HAP-1 (cell line): ENCODE data around the gene OR8B4.
"Not testable (repeated sequence)": the region's sequence is repeated elsewhere in the genome, so short reads cannot be mapped to it uniquely, and the experiment has no call there.

Experiments used
- DNase-seq, 2 experiments: peaks; one replicate each; pipeline ENCODE4 v3.0.0-alpha.2; 2016 to 2020; ENCODE audit warnings: low spot score in 2 of 2
- H3K27me3 ChIP-seq: fragments of 250-450 bp; sonication (Bioruptor Pico); 2 replicates; pipeline ENCODE4 v1.5.1; 2020; ENCODE audit warnings: low read depth, mild to moderate bottlenecking, moderate library complexity
- H3K36me3 ChIP-seq: fragments of 250-450 bp; sonication (Bioruptor Pico); replicated peaks from 2 replicates; pipeline ENCODE4 v1.5.1; 2020; ENCODE audit warnings: mild to moderate bottlenecking
- H3K4me1 ChIP-seq: fragments of 250-450 bp; sonication (Bioruptor Pico); 2 replicates; pipeline ENCODE4 v1.5.1; 2020; ENCODE audit warnings: mild to moderate bottlenecking
- H3K4me3 ChIP-seq: fragments of 250-450 bp; sonication (Bioruptor Pico); 2 replicates; pipeline ENCODE4 v1.5.1; 2020; ENCODE audit warnings: mild to moderate bottlenecking, moderate library complexity
- H3K9me3 ChIP-seq: fragments of 250-450 bp; sonication (Bioruptor Pico); 2 replicates; pipeline ENCODE4 v1.5.1; 2020; ENCODE audit warnings: mild to moderate bottlenecking, moderate library complexity
- in situ Hi-C: fragments of 300-500 bp; cut with MboI; formaldehyde crosslinking; loops from 3 replicates; pipeline ENCODE4 v1.14.3; 2020; ENCODE audit warnings: low sequenced_read_pairs, inconsistent platforms, mixed read lengths

Gene OR8B4

DNA sequence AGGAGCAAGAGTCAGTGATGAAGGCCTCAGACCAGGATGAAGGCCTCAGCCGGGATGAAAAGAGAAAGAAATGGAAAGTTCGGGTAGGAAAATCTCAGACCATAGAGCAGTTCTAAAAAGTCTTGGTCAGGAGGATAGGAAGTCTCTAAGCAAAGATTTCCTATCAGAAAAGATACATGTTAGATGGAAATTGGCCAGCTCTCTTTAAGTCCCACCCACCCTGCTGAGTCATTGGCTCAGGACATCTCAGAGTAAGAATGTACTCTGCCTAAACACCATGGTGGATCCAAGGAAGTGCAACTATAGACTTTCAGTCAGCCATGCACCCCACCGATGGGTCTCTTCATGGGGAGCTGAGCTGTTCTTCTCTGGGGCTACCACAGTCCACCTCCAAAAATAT lies 30.3 kb downstream of the OR8B4 start:
- DNase-seq = no peak

DNA sequence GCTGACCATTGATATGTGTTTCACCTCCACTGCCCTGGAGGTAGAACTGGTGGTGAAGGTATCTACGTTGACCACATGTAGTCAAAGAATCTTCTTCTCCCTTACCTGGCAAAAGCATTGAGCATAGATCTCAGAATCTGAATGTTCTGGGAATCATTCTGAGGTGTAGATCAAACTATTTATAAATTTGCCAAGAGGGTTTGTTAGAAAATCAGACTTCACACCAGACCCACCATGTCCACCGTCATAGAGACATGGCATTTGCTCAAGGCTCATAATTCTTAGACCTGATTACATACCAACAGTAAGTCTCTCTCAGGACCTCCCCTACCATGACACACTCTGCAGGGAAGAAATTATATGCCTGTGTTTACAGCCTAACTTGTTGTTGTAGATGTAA lies 40.3 kb downstream of the OR8B4 start, which contains the start of gene OR8B2:
Gene OR8B2 (minus strand): TSS at position 101 of the 400 bp plus-strand sequence. CDS start 1,156 bp downstream, outside the sequence.
- Histone ChIP-seq H3K27me3 (no peaks in the 10 kb centered on the region), H3K36me3 (no peaks in the 10 kb centered on the region), H3K4me3 (no peak within 1 kb of the TSS), H3K9me3 (no peaks in the 10 kb centered on the region), H3K4me1 (no peaks in the 10 kb centered on the region)
- no peak for DNase-seq
- in situ Hi-C loops = no loop called here

More for the DNA sequence above, 30.3 kb downstream of the OR8B4 start:
- no peaks in the 10 kb centered on the region for H3K36me3 ChIP-seq
- no peak overlapping the region for H3K4me3 ChIP-seq
- no peaks in the 10 kb centered on the region for H3K9me3 ChIP-seq
- H3K27me3 ChIP-seq = no peaks in the 10 kb centered on the region
- in situ Hi-C loops = no loop called here
- no peaks in the 10 kb centered on the region for H3K4me1 ChIP-seq

GRCh38 chr11:124382857-124383256 lies 41.8 kb downstream of the OR8B4 start:
- H3K4me1 ChIP-seq, H3K9me3 ChIP-seq, H3K27me3 ChIP-seq, H3K4me3 ChIP-seq, H3K36me3 ChIP-seq, DNase-seq, in situ Hi-C loops: not testable (repeated sequence)

- Histone ChIP-seq H3K9me3 (no peaks in the 10 kb centered on the region), H3K36me3 (no peaks in the 10 kb centered on the region), H3K4me1 (no peaks in the 10 kb centered on the region), H3K27me3 (no peaks in the 10 kb centered on the region), H3K4me3 (no peak overlapping the region)
- DNase-seq = no peak
- in situ Hi-C loops = no loop called here
These were observed 44.1 kb downstream of the OR8B4 start for GRCh38 chr11:124380585-124380984.

- in situ Hi-C loops = no loop called here
- H3K4me3 ChIP-seq = no peak overlapping the region
- no peaks in the 10 kb centered on the region for H3K27me3 ChIP-seq
- DNase-seq = no peak
- H3K9me3 ChIP-seq = no peaks in the 10 kb centered on the region
- no peaks in the 10 kb centered on the region for H3K36me3 ChIP-seq
- no peaks in the 10 kb centered on the region for H3K4me1 ChIP-seq
These were observed 48.4 kb downstream of the OR8B4 start for GRCh38 chr11:124376280-124376679.
